HG03342 (cell line): ENCODE data around the gene ACVR1C.
A peak's percentile ranks its signal among the peaks of the same experiment; 100 is the strongest.
"Not testable (repeated sequence)": the region's sequence is repeated elsewhere in the genome, so short reads cannot be mapped to it uniquely, and the experiment has no call there.

Experiments used
- ATAC-seq: cut with Tn5 transposase; IDR thresholded peaks from one replicate; pipeline ENCODE4 v1.9.1; 2021; ENCODE audit warnings: mild to moderate bottlenecking, moderate library complexity; ENCODE audit not compliant: unreplicated experiment

The ACVR1C gene

DNA sequence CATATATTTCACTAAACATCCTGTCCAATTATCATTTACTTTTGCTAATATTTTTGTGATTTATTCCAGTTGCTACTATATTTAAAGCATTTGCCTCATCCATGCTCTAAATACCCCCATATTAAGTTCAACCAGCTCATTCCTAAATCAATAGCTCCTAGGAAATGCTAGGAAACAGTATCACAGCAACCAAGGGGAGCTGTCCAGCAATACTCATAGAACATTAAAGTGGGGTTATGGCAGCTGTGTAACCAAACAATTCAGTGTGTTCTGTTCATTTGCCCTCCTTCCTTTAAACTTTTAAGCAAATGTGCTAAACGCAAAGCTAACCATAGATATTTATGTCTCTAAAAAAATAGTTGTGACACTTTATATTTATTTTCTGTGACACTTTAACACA is 41.1 kb downstream of the ACVR1C start:
- no peak for ATAC-seq

DNA sequence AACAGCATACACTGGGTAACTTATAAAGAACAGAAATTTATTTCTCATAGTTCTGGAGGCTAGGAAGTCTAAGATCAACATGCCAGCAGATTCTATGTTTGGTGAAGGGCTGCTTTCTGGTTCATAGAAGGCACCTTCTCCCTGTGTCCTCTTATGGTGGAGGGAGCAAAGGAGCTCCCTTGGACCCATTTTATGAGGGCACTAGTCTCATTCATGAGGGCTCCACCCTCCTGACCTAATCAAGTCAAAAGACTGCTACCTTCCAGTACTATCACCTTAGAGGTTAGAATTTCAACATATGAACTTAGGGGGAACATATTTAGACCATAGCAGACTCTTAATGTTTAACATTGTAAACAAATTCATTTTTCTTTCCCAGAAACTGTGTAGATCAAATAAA is 54.5 kb downstream of the ACVR1C start:
- ATAC-seq = no peak

DNA sequence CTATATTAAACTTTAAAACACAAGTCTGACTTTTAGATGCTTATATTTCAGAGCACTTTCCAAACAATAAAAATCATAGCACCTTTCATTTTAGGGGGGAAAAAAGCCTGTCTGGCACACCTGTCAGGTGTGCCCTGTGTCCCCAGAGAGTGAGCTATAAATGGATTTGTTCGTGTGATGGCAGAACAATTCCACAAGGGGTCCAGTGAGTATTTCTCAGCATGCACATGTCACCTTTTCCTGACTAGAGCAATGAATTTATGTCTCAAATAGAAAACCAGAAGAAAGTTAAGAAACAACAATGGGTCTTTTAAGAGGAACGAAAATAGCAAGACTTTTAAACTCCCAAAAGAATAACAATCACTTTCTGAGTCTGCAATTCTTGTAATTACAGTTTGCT is 55.9 kb downstream of the ACVR1C start:
- peak; percentile 95 for ATAC-seq

DNA sequence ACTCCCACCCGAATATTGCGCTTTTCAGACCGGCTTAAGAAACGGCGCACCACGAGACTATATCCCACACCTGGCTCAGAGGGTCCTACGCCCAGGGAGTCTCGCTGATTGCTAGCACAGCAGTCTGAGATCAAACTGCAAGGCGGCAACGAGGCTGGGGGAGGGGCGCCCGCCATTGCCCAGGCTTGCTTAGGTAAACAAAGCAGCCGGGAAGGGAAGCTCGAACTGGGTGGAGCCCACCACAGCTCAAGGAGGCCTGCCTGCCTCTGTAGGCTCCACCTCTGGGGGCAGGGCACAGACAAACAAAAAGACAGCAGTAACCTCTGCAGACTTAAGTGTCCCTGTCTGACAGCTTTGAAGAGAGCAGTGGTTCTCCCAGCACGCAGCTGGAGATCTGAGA is 62.0 kb downstream of the ACVR1C start:
- ATAC-seq = not testable (repeated sequence)

DNA sequence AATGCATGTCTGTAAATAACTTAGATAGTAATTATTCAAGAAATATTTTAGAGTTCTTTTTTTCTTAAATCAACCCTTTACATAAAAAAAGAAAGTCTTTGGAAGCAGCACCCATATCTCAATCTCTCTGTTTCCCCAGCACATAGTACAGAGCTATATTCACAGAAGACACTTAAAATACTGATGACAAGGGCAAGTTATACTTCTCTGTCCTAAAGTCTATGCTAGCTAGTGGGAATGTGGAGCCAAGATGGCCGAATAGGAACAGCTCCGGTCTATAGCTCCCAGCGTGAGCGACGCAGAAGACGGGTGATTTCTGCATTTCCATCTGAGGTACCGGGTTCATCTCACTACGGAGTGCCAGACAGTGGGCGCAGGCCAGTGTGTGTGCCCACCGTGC is 62.6 kb downstream of the ACVR1C start:
- not testable (repeated sequence) for ATAC-seq

DNA sequence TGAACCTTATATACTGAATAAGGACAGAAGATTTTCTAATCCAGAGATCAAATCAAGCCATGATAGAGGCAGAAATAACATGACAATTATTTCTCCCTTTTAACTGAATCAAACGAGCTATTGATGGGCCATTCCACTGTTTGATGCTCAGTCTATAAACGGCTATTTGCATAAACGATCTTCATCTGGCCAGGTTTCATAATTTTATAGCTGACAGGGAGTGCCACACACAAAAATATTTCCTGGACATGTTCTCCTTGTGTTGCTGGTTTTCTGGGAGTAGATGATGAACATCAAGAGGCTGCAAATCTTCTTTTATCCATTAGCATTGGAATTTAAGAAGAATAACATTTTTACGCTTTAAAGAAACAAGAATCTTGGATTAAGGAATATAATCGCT is 63.1 kb downstream of the ACVR1C start:
- no peak for ATAC-seq

DNA sequence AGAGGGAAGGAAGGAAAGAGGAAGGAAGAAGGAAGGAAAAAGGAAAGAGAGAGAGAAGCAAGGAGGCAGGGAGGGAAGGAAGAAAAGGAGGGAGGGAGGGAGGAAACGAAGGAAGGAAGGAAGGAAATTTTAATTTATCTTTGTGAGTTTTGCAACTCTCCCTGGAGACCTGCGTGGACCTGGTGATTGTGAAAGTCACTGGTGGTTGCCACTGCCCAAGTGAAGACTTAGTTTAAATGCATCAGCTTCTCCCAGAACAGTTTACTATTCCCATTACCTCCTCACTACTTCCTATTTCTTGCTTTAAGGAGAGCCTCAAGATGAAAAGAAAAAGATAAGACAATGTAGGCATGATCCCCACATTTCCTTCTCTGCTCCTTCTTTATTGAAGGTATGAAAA is 68.8 kb downstream of the ACVR1C start:
- no peak for ATAC-seq

DNA sequence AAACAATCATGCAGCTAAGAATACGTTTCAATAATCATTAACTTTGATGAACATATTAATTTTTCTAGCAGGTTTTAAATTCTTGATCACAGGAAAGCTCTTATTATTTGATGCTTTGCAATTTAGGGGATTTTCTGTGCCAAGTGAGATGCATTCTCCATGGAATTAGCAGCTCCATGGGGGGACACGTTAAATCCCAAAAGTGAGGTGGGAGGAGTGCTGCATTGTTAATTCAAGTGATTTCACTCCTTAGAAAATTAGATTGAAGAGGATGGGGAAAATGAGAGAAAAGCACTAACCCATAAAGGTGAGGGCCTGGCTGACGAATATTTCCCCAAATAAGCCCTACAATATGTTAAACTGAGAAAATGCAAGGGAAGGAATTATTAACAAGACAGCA is 69.2 kb downstream of the ACVR1C start:
- no peak for ATAC-seq

DNA sequence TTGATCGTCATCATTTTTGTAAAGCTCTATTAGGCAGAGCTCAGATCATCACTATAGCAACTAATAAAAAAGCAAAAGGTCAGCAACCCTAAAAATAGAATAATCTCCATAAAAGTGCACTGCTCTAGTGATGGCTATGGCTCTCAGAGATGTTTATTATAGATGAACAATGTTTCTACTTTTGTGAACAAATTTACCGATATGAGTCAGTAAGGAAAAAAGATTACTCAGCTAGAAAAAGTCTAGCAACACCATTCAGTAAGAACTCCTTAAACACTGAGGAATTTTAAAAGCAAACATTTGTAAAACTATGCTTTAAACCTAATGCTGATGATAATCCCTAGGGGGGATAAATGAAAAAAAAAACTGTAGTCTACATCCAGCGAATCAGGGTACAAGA is 69.6 kb downstream of the ACVR1C start:
- no peak for ATAC-seq

DNA sequence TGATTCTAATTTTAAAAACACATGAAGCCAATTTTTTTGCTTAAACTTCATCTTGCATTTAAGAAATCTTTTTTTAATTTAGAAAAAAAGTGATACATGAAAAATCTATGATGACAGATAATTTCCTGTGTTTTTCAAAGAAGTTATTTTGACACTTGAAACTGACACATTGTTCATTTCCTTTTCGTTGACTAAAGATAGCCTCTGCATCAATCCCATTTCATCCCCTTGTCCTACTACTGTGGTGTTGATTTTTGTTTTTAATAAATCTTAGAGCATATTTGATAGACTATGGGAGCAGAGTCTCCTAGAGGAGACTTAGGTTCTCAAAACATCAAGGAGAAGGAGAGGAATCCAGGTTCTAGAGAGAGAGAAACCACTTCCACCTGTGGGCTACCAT is 70.9 kb downstream of the ACVR1C start:
- ATAC-seq = no peak

DNA sequence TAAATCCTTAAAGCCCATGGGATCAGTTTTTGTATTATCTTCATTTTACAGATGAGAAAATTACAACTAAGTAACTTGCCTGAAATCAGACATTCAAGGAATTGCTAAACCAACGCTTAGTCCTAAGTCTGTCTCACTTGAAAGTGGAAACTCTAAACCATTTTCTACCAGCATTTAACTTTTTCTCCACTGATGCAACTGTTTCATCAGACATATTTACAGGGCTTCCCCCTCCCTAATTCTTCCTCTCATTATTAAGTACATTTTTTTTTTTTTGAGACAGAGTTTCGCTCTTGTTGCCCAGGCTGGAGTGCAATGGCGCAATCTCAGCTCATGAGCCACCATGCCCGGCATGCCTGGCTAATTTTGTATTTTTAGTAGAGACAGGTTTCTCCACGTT is 88.6 kb downstream of the ACVR1C start:
- ATAC-seq = no peak

DNA sequence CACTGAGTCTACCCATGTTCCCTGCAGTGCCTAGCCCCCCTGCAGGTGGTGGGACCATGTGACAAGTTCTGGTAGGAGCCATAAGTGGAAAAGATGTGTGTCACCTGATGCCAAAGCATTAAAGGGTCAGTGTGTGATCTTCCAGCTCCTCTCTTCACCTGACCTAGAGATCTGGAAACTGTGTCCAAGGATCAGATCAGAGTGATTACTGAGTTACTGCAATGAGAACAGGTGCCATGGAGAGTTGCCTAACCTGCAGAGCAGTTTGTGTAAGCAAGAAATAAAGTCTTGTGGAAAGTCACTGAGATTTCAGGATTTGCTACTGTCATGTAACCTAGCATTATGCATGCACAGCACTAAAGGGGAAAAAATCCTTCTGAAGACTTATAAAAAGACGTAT is 90.6 kb downstream of the ACVR1C start:
- ATAC-seq = no peak

DNA sequence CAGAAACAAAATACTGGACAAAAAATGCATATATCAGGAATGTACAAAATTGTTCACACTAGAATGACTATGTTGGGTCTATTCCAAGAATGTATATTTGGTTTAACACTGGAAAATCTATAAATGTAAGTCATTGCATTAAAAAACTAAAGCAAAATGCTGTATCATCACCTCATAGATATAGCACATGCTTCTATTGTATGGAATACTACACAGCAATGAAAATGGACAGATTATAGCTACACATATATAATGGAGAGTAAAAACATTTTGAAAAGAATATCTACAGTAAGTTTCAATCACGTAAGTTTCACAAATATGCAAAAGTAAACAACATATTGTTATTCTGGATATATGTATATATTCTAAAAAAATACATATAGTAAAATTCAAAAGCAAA is 91.8 kb downstream of the ACVR1C start:
- ATAC-seq = no peak

DNA sequence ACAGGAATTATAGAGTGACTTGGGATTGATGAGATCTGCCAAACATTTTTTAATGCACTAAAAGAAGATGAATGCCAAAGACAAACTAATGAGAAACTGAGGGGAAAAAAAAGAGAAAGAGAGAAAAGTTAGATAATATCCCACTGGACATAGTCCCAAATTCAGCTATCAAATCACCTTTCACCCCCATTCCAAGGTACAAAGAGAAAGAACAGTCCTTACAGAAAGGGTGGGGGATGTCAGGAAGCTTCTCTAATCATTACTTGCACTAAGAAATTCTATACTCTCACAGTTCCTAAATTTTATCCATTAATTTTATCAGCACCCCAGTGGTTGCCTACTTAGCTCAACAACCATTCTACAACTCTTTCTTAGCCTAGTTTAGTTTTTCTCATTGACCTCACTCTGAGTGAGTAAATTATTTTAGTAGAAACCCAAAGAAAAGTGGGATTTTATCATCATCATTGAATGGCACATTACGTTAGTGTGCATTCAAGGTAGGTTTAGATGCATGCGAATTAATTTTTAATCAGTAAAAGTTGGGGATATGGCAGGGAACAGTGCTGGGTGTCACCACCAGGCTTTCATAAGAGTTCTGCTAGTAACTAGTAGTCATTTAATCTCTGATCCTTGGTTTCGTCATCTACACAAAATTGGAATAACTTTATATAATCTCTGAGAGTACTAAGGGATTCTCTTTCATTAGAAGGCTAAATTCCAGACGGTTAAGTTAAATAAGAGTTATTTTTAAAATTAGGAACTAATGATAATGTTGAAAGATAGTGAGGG is 99.5 kb downstream of the ACVR1C start:
- ATAC-seq = no peak

DNA sequence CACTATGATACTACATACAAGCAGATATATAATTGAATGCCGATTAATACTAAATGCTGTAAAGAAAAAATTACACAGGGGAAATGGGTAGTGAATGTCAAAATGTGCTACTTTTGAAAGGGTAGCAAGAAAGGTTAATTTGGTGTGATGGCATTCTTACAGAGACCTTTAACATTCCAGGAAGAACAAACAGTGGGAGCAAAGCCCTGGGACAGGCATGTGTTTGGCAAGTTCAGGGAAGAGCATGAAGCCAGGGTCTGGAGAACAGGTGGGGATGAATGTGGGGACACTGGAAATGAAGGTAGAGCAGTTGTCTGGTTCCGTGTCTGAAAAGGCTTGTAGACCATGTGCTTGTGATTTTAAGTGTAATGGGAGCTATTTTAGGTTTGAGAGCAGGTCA is 102.6 kb downstream of the ACVR1C start:
- no peak for ATAC-seq

DNA sequence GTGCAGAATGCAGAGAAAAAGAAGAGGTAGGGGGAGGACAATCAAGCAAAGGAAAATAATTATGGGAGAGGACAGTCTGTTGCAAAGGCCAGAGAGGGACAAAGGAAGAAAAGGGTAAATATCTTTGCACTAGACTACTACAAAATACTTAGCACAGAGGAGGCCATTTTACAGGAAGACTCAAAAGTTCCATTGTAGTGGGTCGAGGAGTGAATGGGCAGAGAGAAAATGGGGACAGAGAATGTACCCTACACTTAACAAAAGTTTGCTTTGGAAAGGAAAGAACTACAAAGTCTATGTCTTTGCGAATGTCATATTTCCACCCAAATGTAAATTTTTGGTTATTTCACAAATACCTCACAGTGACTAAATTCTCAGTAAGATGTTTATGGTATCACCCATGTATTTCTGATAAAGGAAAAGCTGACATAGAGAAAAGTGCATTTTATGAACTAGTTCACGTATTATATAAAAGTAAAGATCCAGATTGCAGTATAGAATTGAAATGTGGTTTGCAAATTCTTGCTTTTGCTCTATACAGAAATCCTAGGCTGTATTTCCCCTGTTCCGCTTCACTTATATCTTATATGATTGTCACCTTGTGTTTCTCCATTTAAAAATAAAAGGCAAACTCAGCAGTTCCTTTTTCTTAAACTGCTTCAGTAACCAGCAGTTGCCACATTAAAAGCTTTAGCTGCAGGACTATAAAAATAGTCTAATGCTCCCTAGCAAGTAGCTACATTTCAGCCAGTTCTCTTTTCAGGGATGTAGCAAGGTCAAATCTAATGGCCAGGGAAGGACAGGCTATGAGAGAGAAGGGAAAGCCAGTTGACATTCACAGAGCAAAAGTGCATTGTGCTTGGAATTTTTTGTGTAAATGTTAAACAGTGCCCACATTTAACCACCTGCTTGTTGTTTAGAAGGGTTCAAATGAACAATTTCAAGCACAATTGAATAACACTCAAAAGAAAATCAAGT is 105.1 kb downstream of the ACVR1C start:
- ATAC-seq = no peak

DNA sequence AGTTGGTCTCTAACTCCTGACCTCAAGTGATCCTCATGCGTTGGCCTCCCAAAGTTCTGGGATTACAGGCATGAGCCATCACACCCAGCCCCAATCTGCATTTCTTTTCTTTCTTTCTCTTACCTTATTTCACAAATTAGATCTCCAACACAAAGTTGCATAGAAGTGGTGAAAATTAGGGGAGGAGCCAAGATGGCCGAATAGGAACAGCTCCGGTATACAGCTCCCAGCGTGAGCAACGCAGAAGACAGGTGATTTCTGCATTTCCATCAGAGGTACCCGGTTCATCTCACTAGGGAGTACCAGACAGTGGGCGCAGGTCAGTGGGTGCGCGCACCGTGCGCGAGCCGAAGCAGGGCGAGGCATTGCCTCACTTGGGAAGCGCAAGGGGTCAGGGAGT is 113.7 kb downstream of the ACVR1C start:
- ATAC-seq = not testable (repeated sequence)

DNA sequence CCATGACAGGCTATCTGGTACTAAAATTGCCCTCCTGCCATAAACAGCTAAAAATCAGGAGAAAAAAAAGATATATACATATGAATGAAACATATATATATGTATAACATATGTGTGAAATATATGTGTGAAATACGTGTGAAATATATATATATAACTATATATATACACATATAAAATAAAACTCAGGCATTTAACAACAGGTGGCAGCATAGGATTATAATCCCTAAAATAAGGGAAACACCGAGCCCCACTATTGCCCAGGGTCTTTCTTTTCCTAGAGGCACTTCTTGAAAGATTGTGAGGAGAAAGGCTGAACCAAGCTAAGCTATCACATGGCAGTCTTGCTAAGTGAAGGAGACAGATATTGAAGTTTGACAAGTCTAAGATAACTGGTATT is 118.9 kb downstream of the ACVR1C start:
- ATAC-seq = no peak

DNA sequence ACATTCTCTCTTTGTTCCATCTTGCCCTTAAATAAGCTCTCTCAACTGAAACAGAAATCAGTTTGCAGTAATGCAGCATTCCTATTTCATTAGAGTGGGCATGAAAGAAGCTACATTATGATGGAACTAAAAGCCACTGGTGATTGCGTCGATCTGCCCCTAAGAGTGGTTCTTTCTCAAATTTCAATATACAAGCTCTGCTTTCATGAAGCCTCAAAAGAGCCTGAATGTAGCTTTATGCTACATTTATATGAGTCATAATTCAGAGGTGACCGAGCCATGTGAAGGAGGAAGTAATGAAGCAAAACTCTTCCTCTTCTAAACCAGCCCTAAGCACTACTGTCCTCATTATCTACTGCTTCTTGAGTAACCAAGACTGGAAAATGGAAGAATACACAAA is 120.0 kb downstream of the ACVR1C start:
- no peak for ATAC-seq

DNA sequence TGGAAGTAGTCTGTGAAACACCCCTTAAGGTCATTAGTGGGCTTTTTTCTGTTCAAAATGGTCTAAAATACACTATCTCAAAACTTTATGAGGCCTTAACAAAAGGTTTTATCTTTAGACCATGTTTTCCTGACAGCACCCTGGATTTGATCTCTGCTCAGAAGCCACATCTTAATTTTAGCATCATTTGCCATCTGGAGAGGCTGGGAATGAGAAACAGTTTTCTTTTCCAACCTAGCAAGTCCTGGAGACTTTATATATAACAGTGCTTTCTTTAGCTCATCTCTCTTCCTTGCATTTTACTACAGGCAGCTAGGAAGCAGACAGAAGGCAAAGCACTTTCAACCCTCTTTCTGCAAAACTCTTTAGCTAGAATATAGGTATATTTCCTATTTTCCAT is 122.1 kb downstream of the ACVR1C start:
- no peak for ATAC-seq

DNA sequence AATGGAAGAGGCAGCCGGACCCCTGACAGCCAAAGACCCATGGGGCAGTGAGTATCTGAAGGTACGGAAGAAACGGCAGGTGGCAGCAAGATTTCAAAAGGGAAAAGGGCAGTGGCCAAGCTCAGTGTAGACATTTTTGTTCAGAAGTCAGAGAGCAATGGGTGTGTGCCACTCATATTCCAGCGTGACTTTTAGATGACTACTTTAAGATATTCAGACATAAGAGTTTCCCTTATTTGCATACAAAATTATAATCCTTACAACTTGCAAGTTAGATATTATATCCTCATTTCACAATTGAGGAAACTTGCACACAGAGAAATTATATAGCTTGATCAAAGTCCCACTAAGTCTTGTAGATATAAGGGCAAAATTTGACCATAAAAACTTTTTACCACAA is 124.0 kb downstream of the ACVR1C start:
- no peak for ATAC-seq

DNA sequence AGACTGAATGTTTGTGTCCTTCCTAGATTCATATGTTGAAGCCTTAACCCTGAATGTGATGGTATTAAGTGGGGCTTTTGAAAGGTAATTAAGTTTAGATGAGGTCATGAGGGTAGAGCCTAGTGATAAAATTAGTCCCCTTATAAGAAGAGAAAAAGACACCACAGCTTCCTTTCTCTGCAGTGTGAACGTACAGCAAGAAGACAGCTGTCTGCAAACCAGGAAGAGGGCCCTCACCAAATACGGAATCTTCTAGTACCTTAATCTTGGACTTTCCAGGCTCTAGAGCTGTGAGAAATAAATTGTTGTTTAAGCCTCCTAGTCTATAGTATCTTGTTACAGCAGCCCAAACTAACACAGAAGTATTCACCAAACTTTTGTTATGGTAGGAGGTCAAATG is 127.6 kb downstream of the ACVR1C start:
- no peak for ATAC-seq
